ENCODE results near the gene NUMA1.

The NUMA1 gene

DNA sequence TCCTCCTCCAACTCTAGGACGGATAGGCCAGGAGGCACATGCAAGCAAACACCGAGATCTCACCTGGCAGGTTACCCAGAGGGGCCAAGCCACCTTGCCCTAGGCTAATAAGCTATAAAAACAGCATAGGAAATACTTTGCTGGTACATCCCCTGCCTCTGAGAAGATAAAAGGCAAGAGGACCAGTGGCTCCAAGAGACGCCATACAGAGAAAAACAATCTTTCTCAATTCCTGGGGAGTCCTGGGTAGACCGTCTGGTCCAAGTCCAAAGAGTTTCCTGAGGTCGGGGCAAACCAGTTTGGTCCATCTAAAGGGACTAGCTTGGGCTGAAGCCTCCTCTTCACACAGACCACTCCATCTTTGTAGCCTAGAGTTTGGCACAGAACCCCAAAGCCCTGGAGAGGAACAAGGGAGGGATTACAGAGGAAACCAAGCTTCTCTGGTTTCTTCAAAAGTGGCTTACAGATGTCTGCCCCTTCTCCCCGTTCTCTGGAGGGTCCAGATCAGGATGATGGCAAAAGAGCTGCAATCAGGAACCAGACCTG is 40.4 kb downstream of the NUMA1 start:
- peaks cover 19% of the 10 kb centered on the region for H3K36me3 Mint-ChIP-seq (ENCODE audit: low read depth)
- H3K4me3 Mint-ChIP-seq: no peak overlapping the region
- peaks cover 3% of the 10 kb centered on the region for H3K27me3 Mint-ChIP-seq (ENCODE audit: low read depth)
- H3K9me3 Mint-ChIP-seq: no peaks in the 10 kb centered on the region
- TF ChIP-seq CTCF (IDR thresholded peaks at IDR 0.05; ENCODE audit: unreplicated experiment in 3 of 3): no peak
- no peak overlapping the region for H3K27ac Mint-ChIP-seq
- peaks cover 41% of the 10 kb centered on the region for H3K4me1 Mint-ChIP-seq

DNA sequence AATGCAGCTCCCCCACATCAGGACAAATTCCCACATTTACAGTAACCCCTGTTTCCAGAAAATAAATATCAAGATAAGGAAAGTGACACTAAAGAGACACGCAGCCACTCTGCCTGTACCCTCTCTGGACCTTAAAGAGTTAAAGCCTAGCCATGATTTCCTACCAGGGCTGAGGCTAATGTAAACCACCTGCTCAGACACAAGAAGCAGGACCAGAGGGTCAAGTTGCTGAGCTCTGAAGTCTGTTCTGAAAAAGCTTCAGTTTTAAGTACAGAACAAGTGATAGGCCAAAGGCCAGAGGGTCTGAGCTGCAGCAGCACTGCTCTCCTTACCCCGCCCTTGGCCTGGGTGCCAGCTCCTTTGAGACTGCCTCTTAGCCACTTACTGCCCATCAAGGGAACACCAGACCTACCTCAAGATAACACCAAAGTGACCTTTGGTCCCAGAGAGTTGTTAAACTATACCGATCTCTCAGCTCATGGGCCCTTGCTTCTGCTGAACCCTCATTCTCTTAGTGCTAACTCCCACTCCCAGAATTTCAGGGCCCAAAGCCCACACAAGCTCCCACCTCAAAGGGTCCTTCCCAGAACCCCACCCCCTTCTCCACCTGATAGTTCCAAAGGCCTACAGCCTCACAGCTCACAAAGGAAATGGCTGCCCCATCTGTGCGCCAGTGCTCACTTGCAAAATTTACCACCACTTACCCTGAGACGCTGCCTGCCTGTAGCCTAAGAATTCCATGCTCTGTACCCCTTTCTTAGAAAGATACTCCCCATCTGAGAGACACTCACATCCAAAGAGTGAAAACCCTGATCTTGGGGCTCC is 41.1 kb downstream of the NUMA1 start:
- Mint-ChIP-seq H3K4me3 (no peak overlapping the region), H3K27me3 (ENCODE audit: low read depth) (peaks cover 3% of the 10 kb centered on the region), H3K27ac (no peak overlapping the region), H3K9me3 (no peaks in the 10 kb centered on the region), H3K4me1 (peaks cover 38% of the 10 kb centered on the region), H3K36me3 (ENCODE audit: low read depth) (peaks cover 20% of the 10 kb centered on the region)
- no peak for TF ChIP-seq CTCF (IDR thresholded peaks at IDR 0.05; ENCODE audit: unreplicated experiment in 3 of 3)

- H3K4me3 Mint-ChIP-seq: no peak overlapping the region
- TF ChIP-seq CTCF (IDR thresholded peaks at IDR 0.05; ENCODE audit: unreplicated experiment in 3 of 3): no peak
- H3K27me3 Mint-ChIP-seq (ENCODE audit: low read depth): peaks cover 3% of the 10 kb centered on the region
- H3K36me3 Mint-ChIP-seq (ENCODE audit: low read depth): peaks cover 24% of the 10 kb centered on the region
- H3K4me1 Mint-ChIP-seq: peaks cover 31% of the 10 kb centered on the region
- H3K27ac Mint-ChIP-seq: no peak overlapping the region
- no peaks in the 10 kb centered on the region for H3K9me3 Mint-ChIP-seq
These were observed 41.9 kb downstream of the NUMA1 start for GRCh38 chr11:72038491-72038890.

DNA sequence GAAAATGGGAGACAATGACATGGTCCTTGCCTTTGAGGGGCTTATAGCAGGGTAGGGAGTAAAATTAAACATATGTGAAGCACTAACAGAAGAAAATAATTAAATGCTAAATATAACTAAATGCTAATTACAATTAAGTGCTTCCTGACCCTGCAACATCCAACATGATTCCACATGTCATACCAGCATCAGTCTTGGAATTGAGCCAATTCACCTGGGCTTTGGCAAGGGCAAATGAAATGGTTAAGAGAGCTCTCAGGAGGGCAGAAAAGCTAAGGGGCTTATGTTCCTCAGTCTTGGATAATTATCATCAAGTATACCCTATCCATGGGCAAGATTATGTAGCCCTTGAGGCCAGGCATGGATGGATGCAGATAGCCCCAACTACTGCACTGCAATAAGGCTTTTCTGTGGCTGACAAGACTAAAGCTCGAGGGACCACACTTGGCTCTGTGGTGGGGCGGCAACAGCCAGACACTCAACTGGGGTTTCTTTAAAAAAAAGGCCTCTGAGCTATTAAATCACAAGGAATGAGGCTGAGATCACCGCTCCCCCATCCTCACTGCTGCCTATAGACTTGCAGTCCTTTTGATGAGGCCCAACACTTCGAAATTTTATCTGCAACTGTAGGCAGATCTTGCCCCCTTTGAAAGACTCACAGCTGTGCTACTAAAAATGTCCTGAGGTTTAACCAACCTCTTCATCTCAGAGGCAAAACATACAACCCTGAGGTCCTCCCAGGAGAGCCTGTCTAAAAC is 42.6 kb downstream of the NUMA1 start:
- H3K27ac Mint-ChIP-seq: no peak overlapping the region
- no peak for TF ChIP-seq CTCF (IDR thresholded peaks at IDR 0.05; ENCODE audit: unreplicated experiment in 3 of 3)
- H3K4me1 Mint-ChIP-seq: peaks cover 26% of the 10 kb centered on the region
- H3K4me3 Mint-ChIP-seq: no peak overlapping the region
- peaks cover 29% of the 10 kb centered on the region for H3K36me3 Mint-ChIP-seq (ENCODE audit: low read depth)
- peaks cover 3% of the 10 kb centered on the region for H3K27me3 Mint-ChIP-seq (ENCODE audit: low read depth)
- H3K9me3 Mint-ChIP-seq: no peaks in the 10 kb centered on the region

- peak overlapping the region in 2 of 3 experiments; percentile 51 to 53 for H3K4me3 Mint-ChIP-seq
- peaks cover 29% of the 10 kb centered on the region for H3K36me3 Mint-ChIP-seq (ENCODE audit: low read depth)
- no peak for TF ChIP-seq CTCF (IDR thresholded peaks at IDR 0.05; ENCODE audit: unreplicated experiment in 3 of 3)
- H3K27ac Mint-ChIP-seq: peak overlapping the region; percentile 12 to 68 (median 56)
- no peaks in the 10 kb centered on the region for H3K27me3 Mint-ChIP-seq (ENCODE audit: low read depth)
- H3K9me3 Mint-ChIP-seq: no peaks in the 10 kb centered on the region
- peaks cover 16% of the 10 kb centered on the region for H3K4me1 Mint-ChIP-seq
These were observed 43.7 kb downstream of the NUMA1 start for GRCh38 chr11:72036687-72037086.
